DOHH2 (cell line): Measurements from ENCODE around the gene SCUBE1.

ENCODE experiments used
- EZH2phosphoT487 ChIP-seq: fragments of 200-600 bp; sonication (generic); IDR thresholded peaks from 2 replicates; pipeline ENCODE4 v1.6.1; 2017; ENCODE audit warnings: borderline replicate concordance, mild to moderate bottlenecking, antibody characterized with exemption, low read length, moderate library complexity, mixed read lengths
- TF ChIP-seq, protein P1 (sequence below): fragments of 200-600 bp; sonication (generic); IDR thresholded peaks from one replicate; pipeline ENCODE4 v1.5.1; 2014; ENCODE audit warnings: antibody characterized with exemption, mild to moderate bottlenecking, low read depth, low read length; ENCODE audit not compliant: poor library complexity, severe bottlenecking

DNA sequence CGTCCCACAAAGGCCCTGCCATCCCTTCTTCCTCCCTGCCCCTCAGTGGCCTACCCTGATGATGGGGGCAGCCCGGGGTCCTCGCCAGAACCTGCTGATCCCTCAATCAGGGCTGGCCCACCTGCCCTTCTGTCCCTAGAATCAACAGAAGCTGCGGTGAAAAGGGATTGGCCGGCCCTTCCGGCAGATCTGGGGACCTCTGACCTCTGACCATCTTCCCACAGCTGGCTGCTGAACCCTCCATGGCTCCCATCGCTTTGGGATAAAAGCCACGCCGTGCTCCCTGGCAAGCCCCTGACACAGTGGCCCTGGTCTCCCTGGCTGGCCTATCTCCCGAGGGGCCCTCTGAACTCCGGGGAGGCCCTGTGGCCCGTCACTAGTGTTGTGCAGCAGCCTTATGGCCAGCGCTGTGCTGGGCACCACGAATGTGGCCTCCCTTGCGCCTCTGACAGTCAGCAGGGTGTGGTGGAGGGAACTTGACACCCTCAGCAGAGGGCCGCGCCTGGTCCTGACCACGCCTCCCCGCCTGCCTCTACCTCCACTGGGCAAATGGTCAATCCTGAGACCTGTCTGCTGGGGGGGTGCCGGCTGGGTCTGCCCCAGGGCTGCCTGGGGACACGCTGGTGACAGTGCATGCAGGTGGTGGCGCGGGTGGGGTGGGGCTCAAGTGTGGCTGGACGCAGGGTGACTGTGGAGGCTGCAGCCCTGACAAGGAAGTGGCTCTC lies 98.2 kb downstream of the SCUBE1 start:
- TF ChIP-seq, protein P1, sequence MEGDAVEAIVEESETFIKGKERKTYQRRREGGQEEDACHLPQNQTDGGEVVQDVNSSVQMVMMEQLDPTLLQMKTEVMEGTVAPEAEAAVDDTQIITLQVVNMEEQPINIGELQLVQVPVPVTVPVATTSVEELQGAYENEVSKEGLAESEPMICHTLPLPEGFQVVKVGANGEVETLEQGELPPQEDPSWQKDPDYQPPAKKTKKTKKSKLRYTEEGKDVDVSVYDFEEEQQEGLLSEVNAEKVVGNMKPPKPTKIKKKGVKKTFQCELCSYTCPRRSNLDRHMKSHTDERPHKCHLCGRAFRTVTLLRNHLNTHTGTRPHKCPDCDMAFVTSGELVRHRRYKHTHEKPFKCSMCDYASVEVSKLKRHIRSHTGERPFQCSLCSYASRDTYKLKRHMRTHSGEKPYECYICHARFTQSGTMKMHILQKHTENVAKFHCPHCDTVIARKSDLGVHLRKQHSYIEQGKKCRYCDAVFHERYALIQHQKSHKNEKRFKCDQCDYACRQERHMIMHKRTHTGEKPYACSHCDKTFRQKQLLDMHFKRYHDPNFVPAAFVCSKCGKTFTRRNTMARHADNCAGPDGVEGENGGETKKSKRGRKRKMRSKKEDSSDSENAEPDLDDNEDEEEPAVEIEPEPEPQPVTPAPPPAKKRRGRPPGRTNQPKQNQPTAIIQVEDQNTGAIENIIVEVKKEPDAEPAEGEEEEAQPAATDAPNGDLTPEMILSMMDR: no peak
- no peak for TF ChIP-seq EZH2phosphoT487
